MCF 10A (cell line): ENCODE data around the gene NRXN3. TPM values are rescaled to one million over a fixed set of nuclear protein-coding genes. Genes with fewer than 3 reads are reported as not detected.

Experiments used
- BruUV-seq: library from RNA; stranded (reverse); fragments of 400-500 nt; replicated peaks from 2 replicates; lab custom pipeline; 2021; lab: Mats Ljungman, UMichigan
- CTCF ChIA-PET: fragments of 300-600 bp; sonication (Branson Sonifier 250); formaldehyde crosslinking; extraction: SDS; loops from one replicate; lab custom pipeline; 2021; ENCODE audit warnings: antibody characterized with exemption, inconsistent platforms; lab: Yijun Ruan, JAX
- POLR2A ChIA-PET: fragments of 300-600, 350-650 bp; sonication (Branson Sonifier 250); formaldehyde crosslinking; extraction: SDS; loops from one replicate; lab custom pipeline; 2020; ENCODE audit warnings: antibody characterized with exemption, inconsistent platforms; lab: Yijun Ruan, JAX
- DNase-seq: peaks from one replicate; pipeline ENCODE4 v3.0.0-alpha.2; 2018; ENCODE audit not compliant: unreplicated experiment
- H3K27ac Mint-ChIP-seq: one replicate; pipeline ENCODE4 v1.8.0; 2022; ENCODE audit warnings: mild to moderate bottlenecking, low read depth, mixed read lengths; ENCODE audit not compliant: unreplicated experiment
- H3K27me3 Mint-ChIP-seq: one replicate; pipeline ENCODE4 v1.8.0; 2022; ENCODE audit warnings: mixed read lengths; ENCODE audit not compliant: insufficient read depth, unreplicated experiment
- H3K36me3 Mint-ChIP-seq: one replicate; pipeline ENCODE4 v1.8.0; 2022; ENCODE audit warnings: mild to moderate bottlenecking, moderate library complexity, mixed read lengths; ENCODE audit not compliant: insufficient read depth, unreplicated experiment
- H3K4me1 Mint-ChIP-seq: one replicate; pipeline ENCODE4 v1.8.0; 2022; ENCODE audit warnings: mixed read lengths; ENCODE audit not compliant: insufficient read depth, unreplicated experiment
- H3K4me3 Mint-ChIP-seq: one replicate; pipeline ENCODE4 v1.8.0; 2022; ENCODE audit warnings: mild to moderate bottlenecking, moderate library complexity, mixed read lengths; ENCODE audit not compliant: unreplicated experiment
- H3K9me3 Mint-ChIP-seq: one replicate; pipeline ENCODE4 v1.8.0; 2022; ENCODE audit warnings: mixed read lengths; ENCODE audit not compliant: unreplicated experiment
- intact Hi-C: fragments of 100-400 bp; cut with micrococcal nuclease; formaldehyde crosslinking; loops from 2 replicates; pipeline ENCODE4 v1.14.1; 2022
- total RNA-seq: library from RNA; stranded (reverse); gene quantifications from 2 replicates; pipeline ENCODE4 v1.2.3, GENCODE V29; 2022
- TF ChIP-seq, protein P1 (sequence below): fragments of 200-600 bp; IDR thresholded peaks from one replicate; pipeline ENCODE4 v1.8.0; 2022; ENCODE audit warnings: antibody characterized with exemption, mild to moderate bottlenecking; ENCODE audit not compliant: unreplicated experiment

The NRXN3 gene
- total RNA-seq, 1 experiment from 2014 or later, result not detected

DNA sequence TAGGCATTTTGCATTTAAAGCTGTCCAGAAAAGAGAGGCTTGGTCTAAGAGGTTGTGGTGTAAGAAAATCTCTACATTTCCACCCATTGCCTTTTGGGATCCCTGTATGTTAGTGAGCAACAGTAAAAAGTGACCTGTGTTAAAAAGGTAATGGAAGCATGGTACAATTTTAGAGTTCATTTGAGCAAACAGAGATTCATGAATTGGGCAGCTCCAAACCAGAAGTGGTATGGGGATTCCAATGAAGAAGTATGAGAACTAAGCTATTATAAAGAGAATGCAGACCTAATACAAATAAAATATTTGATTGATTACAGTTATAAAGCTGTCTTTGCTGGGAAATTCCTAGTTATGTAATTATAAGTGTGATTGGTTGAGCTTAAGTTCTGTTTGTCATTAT, 1134.1 kb downstream of the NRXN3 start:
- no peak overlapping the region for H3K27ac Mint-ChIP-seq
- POLR2A ChIA-PET, result no interaction called here
- DNase-seq, result no peak
- H3K4me1 Mint-ChIP-seq, result no peaks in the 10 kb centered on the region
- BruUV-seq, result no TSS peak
- H3K9me3 Mint-ChIP-seq, result peaks cover 8% of the 10 kb centered on the region
- no peaks in the 10 kb centered on the region for H3K36me3 Mint-ChIP-seq
- CTCF ChIA-PET, result no interaction called here
- TF ChIP-seq, protein P1, sequence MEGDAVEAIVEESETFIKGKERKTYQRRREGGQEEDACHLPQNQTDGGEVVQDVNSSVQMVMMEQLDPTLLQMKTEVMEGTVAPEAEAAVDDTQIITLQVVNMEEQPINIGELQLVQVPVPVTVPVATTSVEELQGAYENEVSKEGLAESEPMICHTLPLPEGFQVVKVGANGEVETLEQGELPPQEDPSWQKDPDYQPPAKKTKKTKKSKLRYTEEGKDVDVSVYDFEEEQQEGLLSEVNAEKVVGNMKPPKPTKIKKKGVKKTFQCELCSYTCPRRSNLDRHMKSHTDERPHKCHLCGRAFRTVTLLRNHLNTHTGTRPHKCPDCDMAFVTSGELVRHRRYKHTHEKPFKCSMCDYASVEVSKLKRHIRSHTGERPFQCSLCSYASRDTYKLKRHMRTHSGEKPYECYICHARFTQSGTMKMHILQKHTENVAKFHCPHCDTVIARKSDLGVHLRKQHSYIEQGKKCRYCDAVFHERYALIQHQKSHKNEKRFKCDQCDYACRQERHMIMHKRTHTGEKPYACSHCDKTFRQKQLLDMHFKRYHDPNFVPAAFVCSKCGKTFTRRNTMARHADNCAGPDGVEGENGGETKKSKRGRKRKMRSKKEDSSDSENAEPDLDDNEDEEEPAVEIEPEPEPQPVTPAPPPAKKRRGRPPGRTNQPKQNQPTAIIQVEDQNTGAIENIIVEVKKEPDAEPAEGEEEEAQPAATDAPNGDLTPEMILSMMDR, result no peak
- intact Hi-C loops, result no loop called here
- H3K27me3 Mint-ChIP-seq, result peaks cover 11% of the 10 kb centered on the region
- H3K4me3 Mint-ChIP-seq, result no peak overlapping the region

- intact Hi-C loops, result no loop called here
- ChIA-PET POLR2A (no interaction called here), CTCF (interaction anchor here (0.5 to 0.6 kb wide), 2 partner anchors 185 to 1128 kb away, joined by 3 read pairs; no protein-coding TSS in a partner anchor)
- DNase-seq, result no peak
- H3K4me1 Mint-ChIP-seq, result no peaks in the 10 kb centered on the region
- no TSS peak for BruUV-seq
- H3K36me3 Mint-ChIP-seq, result no peaks in the 10 kb centered on the region
- TF ChIP-seq, protein P1, result no peak
- no peak overlapping the region for H3K4me3 Mint-ChIP-seq
- peaks cover 8% of the 10 kb centered on the region for H3K9me3 Mint-ChIP-seq
- H3K27me3 Mint-ChIP-seq, result peaks cover 11% of the 10 kb centered on the region
- no peak overlapping the region for H3K27ac Mint-ChIP-seq
These were observed 1136.4 kb downstream of the NRXN3 start for GRCh38 chr14:79306546-79306945.

- POLR2A ChIA-PET, result no interaction called here
- Mint-ChIP-seq H3K4me3 (no peak overlapping the region), H3K27ac (no peak overlapping the region), H3K9me3 (no peaks in the 10 kb centered on the region), H3K4me1 (no peaks in the 10 kb centered on the region), H3K27me3 (peaks cover 7% of the 10 kb centered on the region), H3K36me3 (no peaks in the 10 kb centered on the region)
- CTCF ChIA-PET, result no interaction called here
- intact Hi-C loops, result no loop called here
- no peak for DNase-seq
- no TSS peak for BruUV-seq
- TF ChIP-seq, protein P1, result no peak
These were observed 1148.2 kb downstream of the NRXN3 start for GRCh38 chr14:79318371-79318770.

- DNase-seq, result no peak
- no peaks in the 10 kb centered on the region for H3K9me3 Mint-ChIP-seq
- intact Hi-C loops, result no loop called here
- no peak overlapping the region for H3K4me3 Mint-ChIP-seq
- ChIA-PET CTCF (no interaction called here), POLR2A (no interaction called here)
- H3K4me1 Mint-ChIP-seq, result no peaks in the 10 kb centered on the region
- no peak overlapping the region for H3K27ac Mint-ChIP-seq
- TF ChIP-seq, protein P1, result no peak
- H3K36me3 Mint-ChIP-seq, result no peaks in the 10 kb centered on the region
- H3K27me3 Mint-ChIP-seq, result peaks cover 7% of the 10 kb centered on the region
- BruUV-seq, result no TSS peak
These were observed 1150.4 kb downstream of the NRXN3 start for GRCh38 chr14:79320561-79320960.
